Measurements from ENCODE around the gene TMCC2.

- no peak for TF ChIP-seq CTCF (IDR thresholded peaks at IDR 0.05)
- no peak for TF ChIP-seq EZH2 (IDR thresholded peaks at IDR 0.05)
Measured at GRCh38 chr1:205179842-205180241, 47.9 kb upstream of the TMCC2 start.

Data from neural progenitor cell (in vitro differentiated cells).